Stomach (tissue), 4 donors: Measurements from ENCODE around the gene MPG.

ENCODE experiments used
- EP300 ChIP-seq: sonication (generic); formaldehyde crosslinking; IDR thresholded peaks from one replicate; pipeline ENCODE4 v1.6.1; 2017; ENCODE audit warnings: antibody characterized with exemption
- POLR2A ChIP-seq, 4 donors: fragments of 450-650 bp; IDR thresholded peaks; one replicate each; pipeline ENCODE4 v1.6.1; 2016; ENCODE audit warnings: antibody characterized with exemption in 4 of 4, control low read depth in 2 of 4, mild to moderate bottlenecking in 1 of 4, moderate library complexity in 1 of 4
- POLR2AphosphoS5 ChIP-seq, 3 donors: sonication (generic); formaldehyde crosslinking; IDR thresholded peaks; one replicate each; pipeline ENCODE4 v1.6.1; 2016; ENCODE audit warnings: antibody characterized with exemption in 3 of 3
- TF ChIP-seq, protein P1 (sequence below), 7 experiments: fragments of 450-650 bp in 4 of 7; fragments of 200-600 bp in 3 of 7; sonication (generic) in 3 of 7; IDR thresholded peaks; one replicate each; pipeline ENCODE4 v1.5.1; 2016 to 2019; ENCODE audit warnings: antibody characterized with exemption in 7 of 7, control low read depth in 2 of 7, mild to moderate bottlenecking in 1 of 7

DNA sequence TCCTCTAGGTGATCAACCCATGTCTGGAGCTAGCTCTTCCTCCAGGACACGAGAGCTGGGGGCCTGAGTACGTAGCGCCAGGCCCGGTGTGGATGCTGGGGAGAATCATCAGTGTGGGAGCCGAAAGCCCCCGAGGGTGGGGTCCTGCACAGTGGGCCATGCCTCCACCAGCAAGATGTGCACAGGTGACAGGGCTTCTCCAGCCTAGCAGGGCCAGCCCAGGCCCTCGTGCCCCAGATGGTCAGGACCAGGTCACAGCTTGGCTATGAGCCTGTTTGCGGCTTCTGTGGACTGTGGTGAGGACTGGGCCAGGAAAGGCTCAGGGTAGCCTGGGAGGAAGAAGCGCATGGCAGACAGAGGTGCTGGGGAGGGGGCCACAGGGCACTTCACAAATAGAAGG, 7.8 kb downstream of the MPG start:
- TF ChIP-seq, protein P1, sequence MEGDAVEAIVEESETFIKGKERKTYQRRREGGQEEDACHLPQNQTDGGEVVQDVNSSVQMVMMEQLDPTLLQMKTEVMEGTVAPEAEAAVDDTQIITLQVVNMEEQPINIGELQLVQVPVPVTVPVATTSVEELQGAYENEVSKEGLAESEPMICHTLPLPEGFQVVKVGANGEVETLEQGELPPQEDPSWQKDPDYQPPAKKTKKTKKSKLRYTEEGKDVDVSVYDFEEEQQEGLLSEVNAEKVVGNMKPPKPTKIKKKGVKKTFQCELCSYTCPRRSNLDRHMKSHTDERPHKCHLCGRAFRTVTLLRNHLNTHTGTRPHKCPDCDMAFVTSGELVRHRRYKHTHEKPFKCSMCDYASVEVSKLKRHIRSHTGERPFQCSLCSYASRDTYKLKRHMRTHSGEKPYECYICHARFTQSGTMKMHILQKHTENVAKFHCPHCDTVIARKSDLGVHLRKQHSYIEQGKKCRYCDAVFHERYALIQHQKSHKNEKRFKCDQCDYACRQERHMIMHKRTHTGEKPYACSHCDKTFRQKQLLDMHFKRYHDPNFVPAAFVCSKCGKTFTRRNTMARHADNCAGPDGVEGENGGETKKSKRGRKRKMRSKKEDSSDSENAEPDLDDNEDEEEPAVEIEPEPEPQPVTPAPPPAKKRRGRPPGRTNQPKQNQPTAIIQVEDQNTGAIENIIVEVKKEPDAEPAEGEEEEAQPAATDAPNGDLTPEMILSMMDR (IDR thresholded peaks at IDR 0.05) = no peak
- TF ChIP-seq POLR2AphosphoS5 (IDR thresholded peaks at IDR 0.05) (no peak), POLR2A (IDR thresholded peaks at IDR 0.05) (no peak), EP300 (no peak)
